Uterus (tissue), 2 donors: Measurements from ENCODE around the gene TMEM247.

Experiments
- POLR2A ChIP-seq, 2 donors: fragments of 450-650 bp; IDR thresholded peaks; one replicate each; pipeline ENCODE4 v1.6.1; 2016; ENCODE audit warnings: antibody characterized with exemption in 2 of 2, mild to moderate bottlenecking in 1 of 2, moderate library complexity in 1 of 2
- TF ChIP-seq, protein P1 (sequence below), 4 experiments: fragments of 200-600 bp in 2 of 4; fragments of 450-650 bp in 2 of 4; sonication (generic) in 2 of 4; IDR thresholded peaks; one replicate each; pipeline ENCODE4 v1.5.1; 2016 to 2019; ENCODE audit warnings: antibody characterized with exemption in 4 of 4, mild to moderate bottlenecking in 2 of 4, moderate library complexity in 1 of 4

DNA sequence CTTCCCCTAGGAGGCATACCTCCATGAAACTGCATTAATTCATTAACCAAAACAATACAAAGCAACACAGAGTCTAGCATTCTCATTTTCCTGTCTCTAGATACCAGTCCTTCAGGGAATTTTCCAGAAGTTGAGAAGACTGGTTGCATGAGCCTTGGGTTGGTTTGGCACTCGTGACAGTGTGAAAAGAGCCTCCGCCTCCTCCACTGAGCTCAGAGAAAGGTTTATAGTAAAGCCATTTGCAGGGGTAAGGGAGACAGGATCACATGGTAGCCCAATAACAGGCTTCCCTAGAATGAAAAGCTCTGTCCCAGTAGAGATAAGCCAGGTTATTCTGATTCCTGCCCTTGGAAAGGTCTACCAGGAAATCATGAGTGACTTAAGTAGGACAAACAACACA, 9.7 kb upstream of the TMEM247 start:
- TF ChIP-seq, protein P1, sequence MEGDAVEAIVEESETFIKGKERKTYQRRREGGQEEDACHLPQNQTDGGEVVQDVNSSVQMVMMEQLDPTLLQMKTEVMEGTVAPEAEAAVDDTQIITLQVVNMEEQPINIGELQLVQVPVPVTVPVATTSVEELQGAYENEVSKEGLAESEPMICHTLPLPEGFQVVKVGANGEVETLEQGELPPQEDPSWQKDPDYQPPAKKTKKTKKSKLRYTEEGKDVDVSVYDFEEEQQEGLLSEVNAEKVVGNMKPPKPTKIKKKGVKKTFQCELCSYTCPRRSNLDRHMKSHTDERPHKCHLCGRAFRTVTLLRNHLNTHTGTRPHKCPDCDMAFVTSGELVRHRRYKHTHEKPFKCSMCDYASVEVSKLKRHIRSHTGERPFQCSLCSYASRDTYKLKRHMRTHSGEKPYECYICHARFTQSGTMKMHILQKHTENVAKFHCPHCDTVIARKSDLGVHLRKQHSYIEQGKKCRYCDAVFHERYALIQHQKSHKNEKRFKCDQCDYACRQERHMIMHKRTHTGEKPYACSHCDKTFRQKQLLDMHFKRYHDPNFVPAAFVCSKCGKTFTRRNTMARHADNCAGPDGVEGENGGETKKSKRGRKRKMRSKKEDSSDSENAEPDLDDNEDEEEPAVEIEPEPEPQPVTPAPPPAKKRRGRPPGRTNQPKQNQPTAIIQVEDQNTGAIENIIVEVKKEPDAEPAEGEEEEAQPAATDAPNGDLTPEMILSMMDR (IDR thresholded peaks at IDR 0.05) = no peak
- no peak for TF ChIP-seq POLR2A (IDR thresholded peaks at IDR 0.05)
